A673 (cell line): ENCODE data around the gene MEGF8. TPM values are rescaled to one million over a fixed set of nuclear protein-coding genes. Genes with fewer than 3 reads are reported as not detected.
"Not testable (repeated sequence)": the region's sequence is repeated elsewhere in the genome, so short reads cannot be mapped to it uniquely, and the experiment has no call there.

Source experiments
- BruUV-seq: library from RNA; stranded (reverse); fragments of 400-500 nt; replicated peaks from 2 replicates; lab custom pipeline; 2021; lab: Mats Ljungman, UMichigan
- CTCF ChIA-PET: fragments of 300-600 bp; sonication (Branson Sonifier 250); formaldehyde crosslinking; loops from one replicate; lab custom pipeline; 2022; ENCODE audit warnings: antibody characterized with exemption; lab: Charles Lee
- POLR2A ChIA-PET: fragments of 300-600 bp; sonication (Branson Sonifier 250); formaldehyde crosslinking; loops from one replicate; lab custom pipeline; 2022; ENCODE audit warnings: antibody characterized with exemption; ENCODE audit not compliant: low non-redundant PET; lab: Charles Lee
- DNase-seq: peaks from one replicate; pipeline ENCODE4 v3.0.0-alpha.2; 2015; ENCODE audit warnings: low spot score
- H3K27ac ChIP-seq: fragments of 200-600 bp; sonication (generic); 2 replicates; pipeline ENCODE4 v1.5.1; 2016; ENCODE audit warnings: mixed run types, low read depth, mild to moderate bottlenecking, mixed read lengths, antibody characterized with exemption, low read length; ENCODE audit not compliant: poor library complexity, severe bottlenecking
- H3K27me3 ChIP-seq: fragments of 200-600 bp; sonication (generic); replicated peaks from 2 replicates; pipeline ENCODE4 v1.6.1; 2017; ENCODE audit warnings: mixed run types, low read depth, mild to moderate bottlenecking, mixed read lengths, antibody characterized with exemption, low read length; ENCODE audit not compliant: insufficient read depth, poor library complexity
- H3K36me3 ChIP-seq: fragments of 200-600 bp; sonication (generic); 2 replicates; pipeline ENCODE4 v1.6.1; 2016; ENCODE audit warnings: mixed run types, mild to moderate bottlenecking, mixed read lengths, antibody characterized with exemption, low read length; ENCODE audit not compliant: insufficient read depth, poor library complexity, severe bottlenecking
- H3K4me1 ChIP-seq: fragments of 200-600 bp; sonication (generic); 2 replicates; pipeline ENCODE4 v1.6.1; 2017; ENCODE audit warnings: mixed run types, mild to moderate bottlenecking, mixed read lengths, antibody characterized with exemption, low read length; ENCODE audit not compliant: insufficient read depth, poor library complexity, severe bottlenecking
- H3K4me3 ChIP-seq: fragments of 200-600 bp; sonication (generic); 2 replicates; pipeline ENCODE4 v1.5.1; 2016; ENCODE audit warnings: low read depth, mixed run types, mild to moderate bottlenecking, mixed read lengths, low read length; ENCODE audit not compliant: poor library complexity, severe bottlenecking
- H3K9me3 ChIP-seq: fragments of 200-600 bp; sonication (generic); 2 replicates; pipeline ENCODE4 v1.6.1; 2016; ENCODE audit warnings: mixed run types, low read depth, mild to moderate bottlenecking, mixed read lengths, antibody characterized with exemption, low read length; ENCODE audit not compliant: poor library complexity, severe bottlenecking
- CTCF ChIP-seq: fragments of 300-800, 200-600 bp; sonication (generic); conservative IDR thresholded peaks from 2 replicates; pipeline ENCODE4 v1.5.1; 2017; ENCODE audit warnings: low read depth, mild to moderate bottlenecking, antibody characterized with exemption, low read length, moderate library complexity, mixed read lengths
- EZH2 ChIP-seq: fragments of 200-600 bp; sonication (generic); IDR thresholded peaks from 2 replicates; pipeline ENCODE4 v1.6.1; 2017; ENCODE audit warnings: borderline replicate concordance, low read depth, mild to moderate bottlenecking, mixed read lengths, antibody characterized with exemption, low read length; ENCODE audit not compliant: poor library complexity, severe bottlenecking
- intact Hi-C: fragments of 100-400 bp; cut with micrococcal nuclease; formaldehyde crosslinking; loops from one replicate; pipeline ENCODE4 v1.10.0; 2022; ENCODE audit not compliant: unreplicated experiment
- total RNA-seq: library from RNA; stranded (reverse); gene quantifications from 2 replicates; pipeline ENCODE4 v1.2.3, GENCODE V29; 2021

MEGF8 gene
- total RNA-seq, 1 experiment from 2014 or later, result 28.5 TPM

DNA sequence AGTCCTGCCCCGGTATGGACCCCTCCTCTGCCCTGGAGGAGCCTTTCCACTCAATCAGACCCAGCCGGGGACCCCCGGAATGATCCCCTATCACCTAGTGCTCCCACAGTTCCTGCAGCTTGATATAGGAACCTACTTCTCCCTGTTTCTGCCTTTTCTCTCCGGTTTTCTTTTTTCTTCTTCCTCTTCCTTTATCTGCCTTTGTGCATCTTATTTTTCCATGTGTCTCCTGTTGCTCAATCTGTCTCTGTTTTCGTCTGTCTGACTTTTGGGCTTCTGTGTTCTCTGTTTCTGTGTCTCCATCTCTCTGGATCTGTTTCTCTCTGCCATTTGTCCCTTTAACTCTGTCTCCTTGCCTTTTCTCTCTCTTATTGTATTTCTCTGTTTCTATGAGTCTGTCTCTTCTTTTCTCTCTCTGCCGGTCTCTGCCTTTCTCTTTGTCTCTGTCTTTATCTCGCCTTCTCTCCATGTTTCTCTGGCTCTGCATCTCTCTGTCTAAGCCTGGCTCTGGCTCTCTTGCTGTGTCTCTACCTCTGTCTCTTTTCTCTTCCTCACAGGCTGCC is 10.0 kb downstream of the MEGF8 start:
- no peaks in the 10 kb centered on the region for H3K27me3 ChIP-seq
- peaks cover 5% of the 10 kb centered on the region for H3K4me1 ChIP-seq
- H3K9me3 ChIP-seq, result no peaks in the 10 kb centered on the region
- no peak for DNase-seq
- H3K27ac ChIP-seq, result peak overlapping the region; percentile 23
- TF ChIP-seq CTCF, result no peak
- TF ChIP-seq EZH2, result no peak
- no peak overlapping the region for H3K4me3 ChIP-seq
- BruUV-seq, result no TSS peak
- ChIA-PET CTCF (no interaction called here), POLR2A (no interaction called here)
- peaks cover 3% of the 10 kb centered on the region for H3K36me3 ChIP-seq
- intact Hi-C loops, result no loop called here

- intact Hi-C loops, result no loop called here
- BruUV-seq, result no TSS peak
- ChIA-PET CTCF (no interaction called here), POLR2A (no interaction called here)
- Histone ChIP-seq H3K9me3 (no peaks in the 10 kb centered on the region), H3K36me3 (peaks cover 3% of the 10 kb centered on the region), H3K27ac (peak overlapping the region; percentile 23), H3K27me3 (no peaks in the 10 kb centered on the region), H3K4me3 (no peak overlapping the region), H3K4me1 (no peaks in the 10 kb centered on the region)
- no peak for DNase-seq
- TF ChIP-seq CTCF (no peak), EZH2 (no peak)
Measured at GRCh38 chr19:42335971-42336370, 10.5 kb downstream of the MEGF8 start.

DNA sequence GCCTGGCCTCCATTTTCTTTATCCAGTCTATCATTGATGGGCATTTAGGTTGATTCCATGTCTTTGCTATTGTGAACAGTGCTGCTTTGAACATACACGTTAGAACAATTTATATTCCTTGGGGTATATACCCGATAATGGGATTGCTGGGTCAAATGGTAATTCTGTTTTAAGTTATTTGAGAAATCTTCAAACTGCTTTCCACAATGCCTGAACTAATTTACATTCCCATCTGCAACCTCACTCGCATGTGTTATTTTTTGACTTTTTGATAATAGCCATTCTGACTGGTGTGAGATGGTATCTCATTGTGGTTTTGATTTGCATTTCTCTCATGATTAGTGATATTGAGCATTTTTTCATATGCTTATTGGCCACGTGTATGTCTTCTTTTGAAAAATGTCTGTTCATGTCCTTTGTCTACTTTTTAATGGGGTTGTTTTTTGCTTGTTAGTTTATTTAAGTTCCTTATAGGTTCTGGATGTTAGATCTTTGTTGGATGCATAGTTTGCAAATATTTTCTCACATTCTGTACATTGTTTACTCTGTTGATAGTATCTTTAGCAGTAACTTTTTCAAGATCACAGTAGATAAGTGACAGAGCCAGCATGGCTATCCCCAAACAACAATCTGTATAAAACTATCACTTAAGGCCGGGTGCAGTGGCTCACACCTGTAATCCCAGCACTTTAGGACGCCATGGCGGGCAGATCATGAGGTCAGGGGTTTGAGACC is 13.9 kb downstream of the MEGF8 start:
- H3K27me3 ChIP-seq, DNase-seq, H3K4me1 ChIP-seq, intact Hi-C loops, H3K9me3 ChIP-seq, POLR2A ChIA-PET, H3K36me3 ChIP-seq, BruUV-seq, CTCF ChIA-PET, H3K4me3 ChIP-seq, H3K27ac ChIP-seq: not testable (repeated sequence)

GRCh38 chr19:42339922-42340321 is 14.5 kb downstream of the MEGF8 start:
- H3K4me3 ChIP-seq, H3K36me3 ChIP-seq, POLR2A ChIA-PET, intact Hi-C loops, DNase-seq, H3K27me3 ChIP-seq, H3K27ac ChIP-seq, H3K4me1 ChIP-seq, BruUV-seq, H3K9me3 ChIP-seq: not testable (repeated sequence)
- CTCF ChIA-PET, result interaction anchor here (0.6 kb wide), 1 partner anchor 44 kb away, joined by 14 read pairs; no protein-coding TSS in a partner anchor
